ENCODE data around the gene POU6F2.

DNA sequence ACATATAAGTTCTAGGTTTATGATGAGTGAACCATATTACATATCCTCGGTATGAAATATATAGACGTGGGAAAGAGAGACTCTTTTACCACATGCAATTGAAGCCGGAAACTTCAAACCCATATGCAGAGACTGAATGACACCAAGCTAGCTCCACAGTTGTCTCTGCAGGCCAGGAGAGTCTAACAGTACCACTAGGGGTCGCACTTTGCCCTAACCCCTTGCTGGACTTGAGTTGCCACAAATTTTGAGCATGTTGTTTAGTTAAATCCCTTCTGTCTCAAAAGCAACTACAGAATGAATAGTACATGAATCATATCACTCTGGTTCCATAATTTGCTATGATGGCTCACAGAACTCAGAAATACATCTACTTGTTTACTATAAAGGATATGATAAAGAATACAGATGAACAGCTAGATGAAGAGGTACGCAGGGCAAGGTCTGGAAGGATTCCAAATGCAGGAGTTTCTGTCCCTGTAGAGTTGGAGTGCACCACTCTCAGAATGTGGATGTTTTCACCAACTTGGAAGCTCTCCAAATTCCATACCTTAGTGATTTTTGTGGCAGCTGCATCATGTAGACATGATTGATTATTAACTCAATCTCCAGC is 476.1 kb downstream of the POU6F2 start:
- TF ChIP-seq, protein P1, sequence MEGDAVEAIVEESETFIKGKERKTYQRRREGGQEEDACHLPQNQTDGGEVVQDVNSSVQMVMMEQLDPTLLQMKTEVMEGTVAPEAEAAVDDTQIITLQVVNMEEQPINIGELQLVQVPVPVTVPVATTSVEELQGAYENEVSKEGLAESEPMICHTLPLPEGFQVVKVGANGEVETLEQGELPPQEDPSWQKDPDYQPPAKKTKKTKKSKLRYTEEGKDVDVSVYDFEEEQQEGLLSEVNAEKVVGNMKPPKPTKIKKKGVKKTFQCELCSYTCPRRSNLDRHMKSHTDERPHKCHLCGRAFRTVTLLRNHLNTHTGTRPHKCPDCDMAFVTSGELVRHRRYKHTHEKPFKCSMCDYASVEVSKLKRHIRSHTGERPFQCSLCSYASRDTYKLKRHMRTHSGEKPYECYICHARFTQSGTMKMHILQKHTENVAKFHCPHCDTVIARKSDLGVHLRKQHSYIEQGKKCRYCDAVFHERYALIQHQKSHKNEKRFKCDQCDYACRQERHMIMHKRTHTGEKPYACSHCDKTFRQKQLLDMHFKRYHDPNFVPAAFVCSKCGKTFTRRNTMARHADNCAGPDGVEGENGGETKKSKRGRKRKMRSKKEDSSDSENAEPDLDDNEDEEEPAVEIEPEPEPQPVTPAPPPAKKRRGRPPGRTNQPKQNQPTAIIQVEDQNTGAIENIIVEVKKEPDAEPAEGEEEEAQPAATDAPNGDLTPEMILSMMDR (IDR thresholded peaks at IDR 0.05; ENCODE audit: low read depth, low read length, poor library complexity, severe bottlenecking) = peak; percentile 99
- no peak for TF ChIP-seq EZH2phosphoT487 (IDR thresholded peaks at IDR 0.05; ENCODE audit: borderline replicate concordance, low read length)

Measured in DOHH2 (cell line).